Right ventricle myocardium superior (tissue), 1 donor: ENCODE measurements around the gene ANKRD13D. TPM values are rescaled to one million over a fixed set of nuclear protein-coding genes. Genes with fewer than 3 reads are reported as not detected.

Source experiments
- ATAC-seq: fragments of 200-7000 bp; cut with Tn5 transposase; one replicate; pipeline ENCODE4 v1.9.1; 2020; ENCODE audit warnings: mild to moderate bottlenecking; ENCODE audit not compliant: poor library complexity
- DNase-seq: peaks from one replicate; pipeline ENCODE4 v3.0.0-alpha.2; 2020
- intact Hi-C: fragments of 100-400 bp; cut with DNase I; formaldehyde crosslinking; loops from one replicate; pipeline ENCODE4 v1.11.2; 2022
- total RNA-seq: library from RNA; stranded (reverse); fragmentation: NEBNext Ultra II Directional; extraction: Animal tissue kit (Norgen Biotek cat#: 25700); gene quantifications from one replicate; pipeline ENCODE4 v1.2.1, GENCODE V29; 2021
- donor health status: DM: no; HTN: yes; CAD: no; lungs with severe emphysema.

The ANKRD13D gene
- total RNA-seq, 1 donor from 2014 or later, result 11.6 TPM

GRCh38 chr11:67298786-67299185 lies 9.7 kb downstream of the ANKRD13D start:
- intact Hi-C loops, result no loop called here
- DNase-seq (peak; percentile 9), ATAC-seq (no peak)

- ATAC-seq, result no peak
- intact Hi-C loops, result loop anchor here (5.0 kb wide), 1 partner anchor 32 kb away; the partner anchor contains the start of gene GRK2
- DNase-seq, result peak; percentile 29
Measured at GRCh38 chr11:67299471-67300191, 10.5 kb downstream of the ANKRD13D start.

- ATAC-seq, result no peak
- no peak for DNase-seq
- intact Hi-C loops, result loop anchor here (5.0 kb wide), 1 partner anchor 33 kb away; the partner anchor contains the start of gene GRK2
Measured at GRCh38 chr11:67300256-67300755, 11.2 kb downstream of the ANKRD13D start.

- no peak for ATAC-seq
- intact Hi-C loops, result loop anchor here (5.0 kb wide), 1 partner anchor 34 kb away; the partner anchor contains the start of gene GRK2
- DNase-seq, result no peak
Measured at GRCh38 chr11:67300756-67301312, 11.7 kb downstream of the ANKRD13D start.

DNA sequence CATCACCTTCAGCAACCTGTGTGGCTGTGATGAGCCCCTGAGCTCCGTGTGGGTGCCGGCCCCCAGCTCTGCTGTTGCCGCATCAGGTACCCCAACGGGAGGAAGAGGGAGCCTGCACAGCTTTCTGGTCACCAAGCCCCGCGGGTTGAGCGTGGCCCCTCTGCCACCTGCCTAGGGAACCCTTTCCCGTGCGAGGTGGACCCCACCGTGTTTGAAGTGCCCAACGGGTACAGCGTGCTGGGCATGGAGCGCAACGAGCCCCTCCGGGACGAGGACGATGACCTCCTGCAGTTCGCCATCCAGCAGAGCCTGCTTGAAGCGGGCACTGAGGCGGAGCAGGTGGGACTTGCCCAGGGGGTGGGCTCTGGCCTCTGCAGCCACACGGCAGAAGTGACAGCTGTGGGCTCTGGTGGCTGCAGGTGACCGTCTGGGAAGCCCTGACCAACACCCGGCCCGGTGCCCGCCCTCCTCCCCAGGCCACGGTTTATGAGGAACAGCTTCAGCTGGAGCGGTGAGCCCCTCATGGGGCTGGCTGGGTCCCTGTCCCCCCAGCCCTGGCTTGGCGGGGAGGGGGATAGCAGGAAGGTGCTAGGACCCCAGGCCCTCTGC lies 12.3 kb downstream of the ANKRD13D start:
- DNase-seq (peak; percentile 39), ATAC-seq (no peak)
- intact Hi-C loops, result loop anchor here (5.0 kb wide), 1 partner anchor 34 kb away; the partner anchor contains the start of gene GRK2

DNA sequence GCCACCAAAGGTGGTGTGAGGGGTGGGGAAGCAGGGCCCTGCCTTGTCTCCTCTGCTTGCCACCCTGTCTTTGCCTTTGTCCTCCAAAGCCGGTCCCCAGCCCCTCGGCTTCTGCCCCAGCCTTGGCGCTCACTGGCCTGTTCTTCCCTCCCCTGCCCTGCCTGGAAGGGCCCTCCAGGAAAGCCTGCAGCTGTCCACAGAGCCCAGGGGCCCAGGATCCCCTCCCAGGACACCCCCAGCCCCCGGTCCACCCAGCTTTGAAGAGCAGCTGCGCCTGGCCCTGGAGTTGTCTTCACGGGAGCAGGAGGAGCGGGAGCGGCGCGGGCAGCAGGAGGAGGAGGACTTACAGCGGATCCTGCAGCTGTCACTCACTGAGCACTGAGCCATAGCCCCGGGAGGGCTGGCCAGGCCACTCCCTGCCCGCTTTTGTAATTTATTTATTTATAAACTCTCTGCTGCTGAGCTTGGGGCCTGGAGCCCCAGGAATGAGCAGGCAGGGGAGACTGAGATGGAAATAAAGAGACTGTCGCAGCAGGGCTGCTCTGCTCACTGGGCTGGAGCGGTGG lies 12.9 kb downstream of the ANKRD13D start:
- intact Hi-C loops, result loop anchor here (5.0 kb wide), 1 partner anchor 35 kb away; the partner anchor contains the start of gene GRK2
- peak; percentile 62 for ATAC-seq
- peak; percentile 74 for DNase-seq

DNA sequence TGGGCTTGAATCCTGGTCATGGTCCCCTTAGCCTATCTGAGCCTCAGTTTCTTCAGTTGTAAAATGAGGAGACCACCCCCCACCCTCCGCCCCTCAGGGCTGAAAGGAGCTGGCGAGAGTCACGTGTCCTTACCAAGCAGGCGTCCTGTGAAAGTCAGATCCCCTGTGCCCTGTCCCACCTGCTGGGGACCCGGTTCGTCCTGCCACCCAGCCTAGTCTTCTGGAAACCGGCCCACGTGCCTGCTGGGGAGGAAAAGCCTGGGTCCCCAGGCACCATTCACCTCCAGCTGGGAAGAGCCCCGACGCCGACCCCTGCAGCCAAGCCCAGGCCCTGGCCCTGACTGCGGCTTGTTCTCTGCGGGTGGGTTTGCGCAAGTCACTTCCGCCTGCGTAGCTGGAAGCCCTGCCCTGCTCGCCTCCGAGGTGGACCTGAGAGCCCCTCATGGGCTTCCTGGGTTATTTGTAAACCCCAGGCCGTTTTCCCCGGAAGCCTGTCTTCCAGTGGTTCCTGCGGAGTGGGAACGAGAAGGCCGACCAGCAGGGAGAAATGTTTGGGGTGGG lies 13.5 kb downstream of the ANKRD13D start:
- ATAC-seq (peak; percentile 32), DNase-seq (peak; percentile 69)
- intact Hi-C loops, result loop anchor here (5.0 kb wide), 1 partner anchor 35 kb away; the partner anchor contains the start of gene GRK2

DNA sequence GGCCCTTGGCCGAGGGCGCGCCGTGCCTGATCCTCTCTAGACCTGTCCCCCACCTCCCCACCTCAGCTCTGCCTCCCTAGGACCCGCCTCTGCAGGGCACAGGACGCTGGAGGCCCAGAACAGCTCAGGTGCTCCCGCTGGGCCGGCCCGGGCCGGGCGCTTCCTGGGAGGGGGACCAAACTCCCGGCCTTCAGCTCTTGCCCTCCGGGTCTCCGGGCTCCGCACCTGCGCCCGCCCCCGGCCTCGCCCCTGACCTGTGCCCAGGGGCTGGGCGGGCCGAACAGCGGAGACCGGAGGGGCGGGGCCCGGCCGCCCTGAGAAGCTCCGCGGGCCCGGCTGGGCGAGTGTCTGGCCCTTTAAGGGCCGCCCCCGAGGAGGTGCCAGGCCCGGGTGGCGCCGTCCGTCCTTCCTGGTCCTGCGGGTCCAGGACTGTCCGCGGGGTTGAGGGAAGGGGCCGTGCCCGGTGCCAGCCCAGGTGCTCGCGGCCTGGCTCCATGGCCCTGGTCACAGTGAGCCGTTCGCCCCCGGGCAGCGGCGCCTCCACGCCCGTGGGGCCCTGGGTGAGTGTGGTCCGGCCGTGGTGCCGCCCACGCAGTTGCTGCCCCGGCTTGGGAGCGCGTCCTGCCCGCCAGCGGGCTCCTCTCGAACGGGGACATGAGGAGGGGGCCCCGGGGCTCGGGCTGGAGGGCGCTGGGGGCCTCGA lies 14.2 kb downstream of the ANKRD13D start, which contains the start of gene SSH3:
Gene SSH3 (plus strand): TSS at position 399 of the 703 bp plus-strand sequence. CDS start 96 bp downstream, at position 495.
- peak; percentile 93 for ATAC-seq
- intact Hi-C loops, result loop anchor here (5.0 kb wide), 1 partner anchor 36 kb away; the partner anchor contains the start of gene GRK2

GRCh38 chr11:67303835-67304411 lies 14.8 kb downstream of the ANKRD13D start:
- DNase-seq (peak; percentile 61), ATAC-seq (peak; percentile 24)
- intact Hi-C loops, result loop anchor here (5.0 kb wide), 1 partner anchor 37 kb away; the partner anchor contains the start of gene GRK2

More for the DNA sequence above, 14.2 kb downstream of the ANKRD13D start, which contains the start of gene SSH3:
- peak; percentile 90 for DNase-seq

GRCh38 chr11:67304511-67305113 lies 15.5 kb downstream of the ANKRD13D start:
- ATAC-seq, result no peak
- DNase-seq, result no peak
- intact Hi-C loops, result loop anchor here (5.0 kb wide), 1 partner anchor 37 kb away; the partner anchor contains the start of gene GRK2

DNA sequence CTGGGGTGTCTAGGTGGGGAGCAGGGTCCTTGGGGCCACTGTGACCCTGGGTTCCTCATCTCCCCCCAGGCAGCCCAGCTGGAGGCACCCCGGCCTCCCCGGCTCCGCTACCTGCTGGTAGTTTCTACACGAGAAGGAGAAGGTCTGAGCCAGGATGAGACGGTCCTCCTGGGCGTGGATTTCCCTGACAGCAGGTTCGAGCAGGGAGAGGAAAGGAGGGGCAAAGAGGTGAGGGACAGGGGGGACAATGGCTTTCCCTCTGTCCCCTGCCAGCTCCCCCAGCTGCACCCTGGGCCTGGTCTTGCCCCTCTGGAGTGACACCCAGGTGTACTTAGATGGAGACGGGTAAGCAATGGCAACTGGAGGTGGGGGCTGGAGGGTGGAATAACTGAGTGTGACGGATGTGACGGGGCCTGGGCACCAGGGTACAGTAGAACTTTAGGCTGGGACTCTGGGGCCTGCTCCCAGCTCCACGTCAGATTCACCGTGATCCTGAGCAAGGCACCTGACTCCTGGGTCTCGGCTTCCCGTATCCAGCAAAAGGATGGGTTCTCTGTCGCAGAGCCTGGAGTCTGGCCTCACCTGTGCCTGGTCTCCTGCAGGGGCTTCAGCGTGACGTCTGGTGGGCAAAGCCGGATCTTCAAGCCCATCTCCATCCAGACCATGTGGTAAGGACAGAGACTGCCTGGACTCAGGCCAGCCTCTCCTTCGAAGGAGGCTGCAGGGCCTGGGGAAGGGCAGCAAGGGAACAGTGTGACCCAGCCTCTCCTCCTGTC lies 17.9 kb downstream of the ANKRD13D start:
- intact Hi-C loops, result no loop called here
- DNase-seq (no peak), ATAC-seq (no peak)

- ATAC-seq (no peak), DNase-seq (no peak)
- intact Hi-C loops, result no loop called here
Measured at GRCh38 chr11:67307545-67308001, 18.5 kb downstream of the ANKRD13D start.

GRCh38 chr11:67308031-67308866 lies 19.1 kb downstream of the ANKRD13D start:
- DNase-seq (no peak), ATAC-seq (no peak)
- intact Hi-C loops, result no loop called here

DNA sequence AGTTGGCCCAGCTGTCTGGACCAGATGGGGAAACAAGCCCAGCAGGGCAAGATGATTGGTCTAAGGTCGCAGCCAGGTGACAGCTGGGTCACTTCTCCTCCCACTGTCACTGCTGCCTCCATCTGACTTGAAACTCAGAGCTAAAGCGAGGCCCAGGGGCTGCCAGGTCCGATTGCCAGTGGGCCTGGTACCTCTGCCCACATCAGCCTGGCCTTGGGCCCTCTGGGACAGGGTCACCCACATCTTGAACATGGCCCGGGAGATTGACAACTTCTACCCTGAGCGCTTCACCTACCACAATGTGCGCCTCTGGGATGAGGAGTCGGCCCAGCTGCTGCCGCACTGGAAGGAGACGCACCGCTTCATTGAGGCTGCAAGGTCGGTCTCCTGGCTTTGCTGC lies 20.1 kb downstream of the ANKRD13D start:
- DNase-seq (no peak), ATAC-seq (no peak)
- intact Hi-C loops, result no loop called here

DNA sequence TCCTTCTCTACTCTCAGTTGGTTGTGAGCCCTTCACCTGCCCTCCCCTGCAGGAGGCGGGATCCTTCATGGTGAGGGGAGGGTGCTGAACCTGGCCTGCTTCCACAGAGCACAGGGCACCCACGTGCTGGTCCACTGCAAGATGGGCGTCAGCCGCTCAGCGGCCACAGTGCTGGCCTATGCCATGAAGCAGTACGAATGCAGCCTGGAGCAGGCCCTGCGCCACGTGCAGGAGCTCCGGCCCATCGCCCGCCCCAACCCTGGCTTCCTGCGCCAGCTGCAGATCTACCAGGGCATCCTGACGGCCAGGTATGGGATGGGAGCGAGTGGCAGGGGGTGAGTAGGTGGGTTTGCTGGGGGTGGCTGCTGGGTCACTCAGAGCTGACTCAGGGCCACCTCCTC lies 20.6 kb downstream of the ANKRD13D start:
- DNase-seq, result no peak
- intact Hi-C loops, result no loop called here
- ATAC-seq, result no peak
